H9 (cell line): ENCODE data around the gene IL1RN. TPM values are rescaled to one million over a fixed set of nuclear protein-coding genes. Genes with fewer than 3 reads are reported as not detected.

Source experiments
- DNase-seq: peaks from one replicate; pipeline ENCODE4 v3.0.0-alpha.2; 2017
- H2AFZ ChIP-seq: one replicate; pipeline ENCODE4 v1.6.1; 2013; ENCODE audit warnings: mild to moderate bottlenecking, low read length, control low read depth, moderate library complexity
- H2AK5ac ChIP-seq: 2 replicates; pipeline ENCODE4 v1.6.1; 2013; ENCODE audit warnings: low read length, control low read depth, mixed read lengths; ENCODE audit not compliant: insufficient read length
- H2BK120ac ChIP-seq: one replicate; pipeline ENCODE4 v1.6.1; 2013; ENCODE audit warnings: low read depth, mild to moderate bottlenecking, low read length, control low read depth, inconsistent platforms; ENCODE audit not compliant: poor library complexity, severe bottlenecking
- H2BK12ac ChIP-seq: 2 replicates; pipeline ENCODE4 v1.6.1; 2013; ENCODE audit warnings: low read length, control low read depth, mixed read lengths, low read depth; ENCODE audit not compliant: insufficient read length
- H2BK15ac ChIP-seq: 2 replicates; pipeline ENCODE4 v1.6.1; 2013; ENCODE audit warnings: low read depth, low read length, control low read depth
- H2BK20ac ChIP-seq: one replicate; pipeline ENCODE4 v1.6.1; 2013; ENCODE audit warnings: low read depth, mild to moderate bottlenecking, low read length, control low read depth, inconsistent platforms; ENCODE audit not compliant: poor library complexity, severe bottlenecking
- H2BK5ac ChIP-seq: 2 replicates; pipeline ENCODE4 v1.6.1; 2013; ENCODE audit warnings: low read length, control low read depth, mixed read lengths; ENCODE audit not compliant: insufficient read length
- H3K14ac ChIP-seq: 2 replicates; pipeline ENCODE4 v1.6.1; 2013; ENCODE audit warnings: low read length, control low read depth; ENCODE audit not compliant: insufficient read depth
- H3K18ac ChIP-seq: 2 replicates; pipeline ENCODE4 v1.6.1; 2013; ENCODE audit warnings: low read depth, mild to moderate bottlenecking, mixed read lengths, low read length, control low read depth; ENCODE audit not compliant: insufficient read length
- H3K23ac ChIP-seq: 2 replicates; pipeline ENCODE4 v1.6.1; 2013; ENCODE audit warnings: low read length, control low read depth, mixed read lengths, low read depth; ENCODE audit not compliant: insufficient read length
- H3K23me2 ChIP-seq: 2 replicates; pipeline ENCODE4 v1.6.1; 2013; ENCODE audit warnings: low read depth, mild to moderate bottlenecking, mixed read lengths, low read length, control low read depth; ENCODE audit not compliant: insufficient read length, poor library complexity, severe bottlenecking
- H3K27ac ChIP-seq: 2 replicates; pipeline ENCODE4 v1.5.1; 2013; ENCODE audit warnings: low read length, control low read depth, mixed read lengths, low read depth; ENCODE audit not compliant: insufficient read length
- H3K27me3 ChIP-seq: 2 replicates; pipeline ENCODE4 v1.6.1; 2013; ENCODE audit warnings: low read length, control low read depth, inconsistent platforms; ENCODE audit not compliant: insufficient read depth
- H3K4ac ChIP-seq: 2 replicates; pipeline ENCODE4 v1.6.1; 2013; ENCODE audit warnings: low read depth, mild to moderate bottlenecking, control low read depth, inconsistent platforms, low read length, moderate library complexity
- H3K4me1 ChIP-seq: 2 replicates; pipeline ENCODE4 v1.6.1; 2013; ENCODE audit warnings: low read length, control low read depth, inconsistent platforms; ENCODE audit not compliant: insufficient read depth
- H3K4me2 ChIP-seq: 2 replicates; pipeline ENCODE4 v1.6.1; 2013; ENCODE audit warnings: low read length, control low read depth, mixed read lengths; ENCODE audit not compliant: insufficient read length, insufficient read depth
- H3K56ac ChIP-seq: 2 replicates; pipeline ENCODE4 v1.6.1; 2013; ENCODE audit warnings: low read depth, mild to moderate bottlenecking, mixed read lengths, low read length, control low read depth; ENCODE audit not compliant: insufficient read length
- H3K79me1 ChIP-seq: 2 replicates; pipeline ENCODE4 v1.6.1; 2013; ENCODE audit warnings: low read depth, mild to moderate bottlenecking, moderate library complexity, low read length, control low read depth, inconsistent platforms; ENCODE audit not compliant: insufficient read depth, poor library complexity, severe bottlenecking
- H3K79me2 ChIP-seq: 2 replicates; pipeline ENCODE4 v1.6.1; 2013; ENCODE audit warnings: low read length, control low read depth, inconsistent platforms; ENCODE audit not compliant: insufficient read depth
- H3K9ac ChIP-seq: 2 replicates; pipeline ENCODE4 v1.6.1; 2013; ENCODE audit warnings: low read length, control low read depth, mixed read lengths; ENCODE audit not compliant: insufficient read length; ENCODE audit errors: extremely low read depth
- H3K9me3 ChIP-seq: one replicate; pipeline ENCODE4 v1.6.1; 2013; ENCODE audit warnings: low read depth, low read length, inconsistent platforms; ENCODE audit not compliant: control insufficient read depth
- H3T11ph ChIP-seq: one replicate; pipeline ENCODE4 v1.6.1; 2013; ENCODE audit warnings: mild to moderate bottlenecking, low read length, control low read depth, inconsistent platforms
- H4K20me1 ChIP-seq: one replicate; pipeline ENCODE4 v1.6.1; 2013; ENCODE audit not compliant: control insufficient read depth, insufficient read length, insufficient read depth
- H4K5ac ChIP-seq: 2 replicates; pipeline ENCODE4 v1.6.1; 2013; ENCODE audit warnings: low read depth, mild to moderate bottlenecking, mixed read lengths, low read length, control low read depth; ENCODE audit not compliant: insufficient read length
- H4K8ac ChIP-seq: replicated peaks from 2 replicates; pipeline ENCODE4 v1.6.1; 2013; ENCODE audit warnings: low read length, control low read depth, mixed read lengths, low read depth; ENCODE audit not compliant: insufficient read length
- H4K91ac ChIP-seq: 2 replicates; pipeline ENCODE4 v1.6.1; 2013; ENCODE audit warnings: low read depth, mild to moderate bottlenecking, moderate library complexity, mixed read lengths, low read length, control low read depth; ENCODE audit not compliant: insufficient read length
- H3K27ac Mint-ChIP-seq, 3 experiments: 2 replicates in 2 of 3; 3 replicates in 1 of 3; pipeline ENCODE4 v1.8.0; 2020 to 2021; ENCODE audit warnings: mixed read lengths in 3 of 3, mild to moderate bottlenecking in 1 of 3, moderate library complexity in 1 of 3
- H3K27me3 Mint-ChIP-seq: 2 replicates; pipeline ENCODE4 v1.8.0; 2021; ENCODE audit warnings: low read depth, mild to moderate bottlenecking, moderate library complexity, mixed read lengths
- H3K36me3 Mint-ChIP-seq, 3 experiments: 2 replicates in 2 of 3; 3 replicates in 1 of 3; pipeline ENCODE4 v1.8.0; 2020 to 2021; ENCODE audit warnings: low read depth in 3 of 3, mixed read lengths in 3 of 3; ENCODE audit not compliant: insufficient read depth in 1 of 3
- H3K4me1 Mint-ChIP-seq, 2 experiments: 2 replicates each; pipeline ENCODE4 v1.8.0; 2020; ENCODE audit warnings: mixed read lengths in 2 of 2
- H3K4me3 Mint-ChIP-seq, 2 experiments: 2 replicates in 1 of 2; 3 replicates in 1 of 2; pipeline ENCODE4 v1.8.0; 2020 to 2021; ENCODE audit warnings: mild to moderate bottlenecking in 2 of 2, mixed read lengths in 2 of 2, moderate library complexity in 1 of 2
- H3K9me3 Mint-ChIP-seq, 2 experiments: 2 replicates in 1 of 2; 3 replicates in 1 of 2; pipeline ENCODE4 v1.8.0; 2020; ENCODE audit warnings: mild to moderate bottlenecking in 2 of 2, mixed read lengths in 2 of 2, moderate library complexity in 1 of 2
- WGBS: extraction: QIAGEN DNeasy Blood & Tissue Kit; methylation state at CpG from one replicate; pipeline ENCODE4 v1.1.7; 2013; ENCODE audit warnings: missing lambda C conversion rate, low lambda C conversion rate, mixed read lengths; ENCODE audit not compliant: insufficient read length; ENCODE audit errors: extremely low coverage; 5-methylcytosine and 5-hydroxymethylcytosine counted together
- total RNA-seq: library from RNA; stranded (reverse); gene quantifications from 2 replicates; pipeline ENCODE4 v1.2.1, GENCODE V29; 2021
- TF ChIP-seq, protein P1 (sequence below): fragments of 200-600 bp; sonication (generic); conservative IDR thresholded peaks from 3 replicates; pipeline ENCODE4 v1.8.0; 2021; ENCODE audit warnings: antibody characterized with exemption, mild to moderate bottlenecking

The IL1RN gene
- total RNA-seq, 1 experiment from 2014 or later: not detected

DNA sequence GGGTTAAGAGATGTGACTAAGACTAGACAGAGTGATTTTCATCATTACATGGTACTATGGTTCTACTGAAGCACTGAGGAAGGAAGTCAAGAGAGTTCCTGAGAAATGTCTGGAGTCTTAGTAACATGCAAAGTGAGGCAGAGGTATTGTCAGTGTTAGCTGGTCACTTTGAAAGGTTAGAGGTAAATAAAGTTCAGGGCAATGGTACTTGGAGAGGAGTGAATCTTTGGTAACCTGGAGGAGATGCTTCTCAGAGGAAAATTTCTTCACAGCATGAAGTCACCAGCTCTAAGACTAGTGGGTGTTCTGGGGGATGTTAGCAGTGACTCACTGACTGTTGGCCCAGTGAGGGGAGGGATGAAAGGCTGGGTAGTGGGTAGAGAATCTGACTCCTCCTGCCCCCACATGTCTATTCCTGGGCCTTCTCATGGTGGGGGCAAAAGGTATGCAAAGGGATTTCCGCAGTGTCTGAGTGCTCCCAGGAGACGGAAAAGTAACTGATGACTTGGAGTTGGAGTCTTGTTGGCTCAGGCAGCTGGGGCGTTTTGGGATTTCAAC is 23.3 kb upstream of the IL1RN start:
- no peaks in the 10 kb centered on the region for H3K27me3 ChIP-seq
- no peaks in the 10 kb centered on the region for H4K20me1 ChIP-seq
- Mint-ChIP-seq H3K9me3 (peaks cover 6 to 34% of the 10 kb centered on the region in 2 experiments; a peak in 4 of 5 replicates), H3K4me1 (0 out of 4 replicates have a peak, but pooled peaks cover 0 to 3% of the 10 kb centered on the region in 2 experiments), H3K36me3 (peaks cover 0 to 3% (median 0%) of the 10 kb centered on the region in 3 experiments; a peak in 2 of 7 replicates), H3K27me3 (peaks cover 6% of the 10 kb centered on the region), H3K4me3 (no peak overlapping the region), H3K27ac (no peak overlapping the region; a peak in 1 of 7 replicates)
- DNase-seq: no peak
- H2BK15ac ChIP-seq: no peak overlapping the region
- no peak overlapping the region for H3K23ac ChIP-seq
- no peak overlapping the region for H3K27ac ChIP-seq
- TF ChIP-seq, protein P1, sequence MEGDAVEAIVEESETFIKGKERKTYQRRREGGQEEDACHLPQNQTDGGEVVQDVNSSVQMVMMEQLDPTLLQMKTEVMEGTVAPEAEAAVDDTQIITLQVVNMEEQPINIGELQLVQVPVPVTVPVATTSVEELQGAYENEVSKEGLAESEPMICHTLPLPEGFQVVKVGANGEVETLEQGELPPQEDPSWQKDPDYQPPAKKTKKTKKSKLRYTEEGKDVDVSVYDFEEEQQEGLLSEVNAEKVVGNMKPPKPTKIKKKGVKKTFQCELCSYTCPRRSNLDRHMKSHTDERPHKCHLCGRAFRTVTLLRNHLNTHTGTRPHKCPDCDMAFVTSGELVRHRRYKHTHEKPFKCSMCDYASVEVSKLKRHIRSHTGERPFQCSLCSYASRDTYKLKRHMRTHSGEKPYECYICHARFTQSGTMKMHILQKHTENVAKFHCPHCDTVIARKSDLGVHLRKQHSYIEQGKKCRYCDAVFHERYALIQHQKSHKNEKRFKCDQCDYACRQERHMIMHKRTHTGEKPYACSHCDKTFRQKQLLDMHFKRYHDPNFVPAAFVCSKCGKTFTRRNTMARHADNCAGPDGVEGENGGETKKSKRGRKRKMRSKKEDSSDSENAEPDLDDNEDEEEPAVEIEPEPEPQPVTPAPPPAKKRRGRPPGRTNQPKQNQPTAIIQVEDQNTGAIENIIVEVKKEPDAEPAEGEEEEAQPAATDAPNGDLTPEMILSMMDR: no peak
- H3K56ac ChIP-seq: no peak overlapping the region
- no peak overlapping the region for H3K4ac ChIP-seq
- no peak overlapping the region for H4K8ac ChIP-seq
- no peak overlapping the region for H2AFZ ChIP-seq
- no peaks in the 10 kb centered on the region for H3K23me2 ChIP-seq
- H3K18ac ChIP-seq: no peak overlapping the region
- H2BK12ac ChIP-seq: no peak overlapping the region
- no peak overlapping the region for H3T11ph ChIP-seq
- H3K9ac ChIP-seq: no peak overlapping the region
- no CpG with 5 or more reads among the region's 3 CpGs for WGBS
- no peaks in the 10 kb centered on the region for H3K4me1 ChIP-seq
- H2BK20ac ChIP-seq: no peak overlapping the region
- H3K9me3 ChIP-seq: no peaks in the 10 kb centered on the region
- no peak overlapping the region for H4K5ac ChIP-seq
- no peaks in the 10 kb centered on the region for H3K79me1 ChIP-seq
- no peak overlapping the region for H3K14ac ChIP-seq
- H2BK5ac ChIP-seq: no peak overlapping the region
- H3K4me2 ChIP-seq: no peak overlapping the region
- no peak overlapping the region for H2AK5ac ChIP-seq
- H3K79me2 ChIP-seq: no peaks in the 10 kb centered on the region
- no peak overlapping the region for H2BK120ac ChIP-seq
- H4K91ac ChIP-seq: no peak overlapping the region
